ENCODE measurements around the gene UBTD2. TPM values are rescaled to one million over a fixed set of nuclear protein-coding genes. Genes with fewer than 3 reads are reported as not detected.

Gene UBTD2
- total and polyA plus RNA-seq, 10 of the 15 experiments (the other 5 are each of a cell fraction or from before 2014, with no cell fraction given): 7.7 to 30.5 (median 19.4) TPM

- TF ChIP-seq MLLT1 (IDR thresholded peaks at IDR 0.05): peak; percentile 66
Observed at GRCh38 chr5:172186114-172186695, 97.4 kb downstream of the UBTD2 start (continued).

- intact Hi-C loops (cut with micrococcal nuclease; ENCODE audit: unreplicated experiment) (loop anchor here (5.0 to 10.0 kb wide), 2 partner anchors 190 to 273 kb away; no protein-coding TSS in a partner anchor), in situ Hi-C loops (cut with MboI) (loop anchor here (5.0 kb wide), 1 partner anchor 178 kb away; the partner anchor contains the start of gene FBXW11)
- CTCF ChIA-PET: interaction anchor here (0.6 to 8.0 kb wide), 5 partner anchors 11 to 109 kb away, joined by 3 to 162 read pairs (median 34); no protein-coding TSS in a partner anchor
Observed at GRCh38 chr5:172185096-172185461, 98.5 kb downstream of the UBTD2 start.

More at GRCh38 chr5:172185096-172185461, 98.5 kb downstream of the UBTD2 start:
- SMC1A ChIA-PET (ENCODE audit: uncharacterized antibody, unreplicated experiment): interaction anchor here (0.9 to 10.5 kb wide), 10 partner anchors 11 to 136 kb away, joined by 3 to 165 read pairs (median 6); partner anchors contain the start of gene UBTD2
- H3K4me2 ChIP-seq (ENCODE audit: control insufficient read depth, insufficient read depth): peak overlapping the region; percentile 73
- no peak for TF ChIP-seq NKRF (conservative IDR thresholded peaks at IDR 0.05)
- 0 out of 2 replicates have a peak, but pooled peaks have one; percentile 5 for TF ChIP-seq HDGF (IDR thresholded peaks at IDR 0.05)
- H3K27me3 ChIP-seq (replicated peaks in 1 of 2; ENCODE audit: control insufficient read depth in 2 of 2, insufficient read depth in 2 of 2, low read length in 1 of 2): no peaks in the 10 kb centered on the region
- peaks cover 0 to 6% of the 10 kb centered on the region in 2 experiments; a peak in 1 of 4 replicates for H3K36me3 ChIP-seq (ENCODE audit: control insufficient read depth in 2 of 2, insufficient read depth in 2 of 2, low read length in 1 of 2)
- FAIRE-seq (no peak), DNase-seq (ENCODE audit: low read depth, low spot score) (no peak), ATAC-seq (no peak)
- peak overlapping the region; percentile 95 for H3K9ac ChIP-seq (ENCODE audit: control insufficient read depth, insufficient read depth, low read length)
- POLR2A ChIA-PET: interaction anchor here (0.5 to 8.0 kb wide), 5 partner anchors 10 to 179 kb away, joined by 3 to 115 read pairs (median 15); partner anchors contain the start of gene FBXW11
- peaks cover 40% of the 10 kb centered on the region for H3K4me1 ChIP-seq (ENCODE audit: control insufficient read depth, insufficient read depth, low read length)
- H2AFZ ChIP-seq (ENCODE audit: control insufficient read depth, low read depth, low read length): peak overlapping the region; percentile 9; the same call in 1 of the 2 replicates
- 1% methylated on average over 10 of the region's 10 CpGs for WGBS (ENCODE audit: insufficient coverage, insufficient replicate concordance, low lambda C conversion rate, missing lambda C conversion rate)
- RAD21 ChIA-PET (ENCODE audit: unreplicated experiment): interaction anchor here (2.1 to 7.7 kb wide), 6 partner anchors 10 to 97 kb away, joined by 11 to 158 read pairs (median 44); partner anchors contain the start of gene UBTD2
- H3K79me2 ChIP-seq (ENCODE audit: control insufficient read depth, insufficient read depth, low read length): peaks cover 75% of the 10 kb centered on the region
- no peaks in the 10 kb centered on the region; the same call in 2 of the 3 replicates for H3K9me3 ChIP-seq (replicated peaks; ENCODE audit: control insufficient read depth, insufficient read depth, low read length)
- no peaks in the 10 kb centered on the region for H4K20me1 ChIP-seq (ENCODE audit: control insufficient read depth, insufficient read depth)
- peak overlapping the region; percentile 68 for H3K27ac ChIP-seq (ENCODE audit: control insufficient read depth, insufficient read depth)
- peak overlapping the region; percentile 89 for H3K4me3 ChIP-seq
- BruUV-seq (replicated peaks): no TSS peak
